HepG2 (cell line): ENCODE measurements around the gene PDZD7. TPM values are rescaled to one million over a fixed set of nuclear protein-coding genes. Genes with fewer than 3 reads are reported as not detected.

Source experiments
- ATAC-seq: fragments of 200-7000 bp; cut with Tn5 transposase; 3 replicates; pipeline ENCODE4 v1.9.1; 2020; ENCODE audit warnings: mild to moderate bottlenecking, moderate library complexity
- BruUV-seq: library from RNA; stranded (reverse); fragments of 400-500 nt; replicated peaks from 2 replicates; lab custom pipeline; 2021; lab: Mats Ljungman, UMichigan
- CTCF ChIA-PET: fragments of 300-600 bp; formaldehyde crosslinking; extraction: SDS; loops from one replicate; lab custom pipeline; 2021; ENCODE audit warnings: low total read pairs, inconsistent platforms, low intra/inter-chr PET ratio; lab: Yijun Ruan, JAX
- POLR2A ChIA-PET: fragments of 350-600 bp; sonication (Branson Sonifier 250); formaldehyde crosslinking; loops from one replicate; lab custom pipeline; 2020; ENCODE audit warnings: antibody characterized with exemption, inconsistent platforms; lab: Yijun Ruan, JAX
- DNase-seq: peaks from one replicate; pipeline ENCODE4 v3.0.0-alpha.2; 2015; ENCODE audit warnings: low spot score
- FAIRE-seq: peaks from 3 replicates; lab custom pipeline; 2011; peaks lifted over from hg19 to GRCh38; lab: Jason Lieb, UNC
- H2AFZ ChIP-seq: one replicate; pipeline ENCODE4 v1.6.1; 2011; ENCODE audit warnings: low read length, inconsistent platforms
- H3K27ac ChIP-seq: fragments of 300-600 bp; 3 replicates; pipeline ENCODE4 v1.8.0; 2011; ENCODE audit warnings: mixed run types, mild to moderate bottlenecking, mixed read lengths, low read length, inconsistent platforms; ENCODE audit not compliant: insufficient read depth; ENCODE audit errors: extremely low read length
- H3K27me3 ChIP-seq, 2 experiments: fragments of 200-600 bp in 1 of 2; 2 replicates in 1 of 2; 3 replicates in 1 of 2; pipeline versions ENCODE4 v1.6.0 to v1.8.0; 2011; ENCODE audit warnings: low read length in 2 of 2, mild to moderate bottlenecking in 2 of 2, moderate library complexity in 2 of 2, inconsistent platforms in 1 of 2; ENCODE audit not compliant: insufficient read depth in 2 of 2, control insufficient read depth in 1 of 2
- H3K36me3 ChIP-seq, 2 experiments: fragments of 200-600 bp in 1 of 2; replicated peaks in 1 of 2; 2 replicates in 1 of 2; 3 replicates in 1 of 2; pipeline versions ENCODE4 v1.5.1 to v1.8.0; 2011; ENCODE audit warnings: low read length in 2 of 2, inconsistent platforms in 1 of 2; ENCODE audit not compliant: insufficient read depth in 2 of 2, control insufficient read depth in 1 of 2
- H3K4me1 ChIP-seq: 2 replicates; pipeline ENCODE4 v1.5.1; 2012; ENCODE audit warnings: low read length, inconsistent platforms; ENCODE audit not compliant: insufficient read depth
- H3K4me2 ChIP-seq: 2 replicates; pipeline ENCODE4 v1.6.0; 2011; ENCODE audit warnings: low read depth, low read length, inconsistent platforms
- H3K4me3 ChIP-seq, 3 experiments: fragments of 200-600 bp in 1 of 3; sonication (generic), shearing (Covaris generic) in 1 of 3; replicated peaks in 1 of 3; 2 replicates each; pipeline ENCODE4 v1.5.1; 2011 to 2016; ENCODE audit warnings: low read length in 3 of 3, inconsistent platforms in 2 of 3, low read depth in 2 of 3, mild to moderate bottlenecking in 2 of 3, control low read depth in 1 of 3, mixed read lengths in 1 of 3; ENCODE audit not compliant: insufficient read depth in 1 of 3
- H3K79me2 ChIP-seq: one replicate; pipeline ENCODE4 v1.6.1; 2011; ENCODE audit warnings: low read length, inconsistent platforms; ENCODE audit not compliant: insufficient read depth
- H3K9ac ChIP-seq: 2 replicates; pipeline ENCODE4 v1.6.0; 2011; ENCODE audit warnings: mild to moderate bottlenecking, low read depth, low read length, inconsistent platforms; ENCODE audit not compliant: insufficient read depth
- H3K9me3 ChIP-seq: 2 replicates; pipeline ENCODE4 v1.5.1; 2012; ENCODE audit warnings: mild to moderate bottlenecking, low read length
- H4K20me1 ChIP-seq: 2 replicates; pipeline ENCODE4 v1.6.0; 2011; ENCODE audit warnings: inconsistent platforms, mild to moderate bottlenecking, low read length, moderate library complexity; ENCODE audit not compliant: insufficient read depth
- ETS1 ChIP-seq: sonication (generic); formaldehyde crosslinking; IDR thresholded peaks from 2 replicates; pipeline ENCODE4 v1.4.0; 2020; ENCODE audit warnings: missing genetic modification reagents
- KDM4B ChIP-seq: sonication (generic); formaldehyde crosslinking; IDR thresholded peaks from 2 replicates; pipeline ENCODE4 v1.4.0; 2020; ENCODE audit warnings: missing genetic modification reagents
- MAX ChIP-seq: IDR thresholded peaks from 2 replicates; pipeline ENCODE4 v1.6.1; 2012; ENCODE audit warnings: inconsistent platforms
- MTF1 ChIP-seq: sonication (generic); formaldehyde crosslinking; IDR thresholded peaks from 2 replicates; pipeline ENCODE4 v1.5.0; 2020; ENCODE audit warnings: missing genetic modification reagents
- NFE2 ChIP-seq: sonication (generic); formaldehyde crosslinking; IDR thresholded peaks from 2 replicates; pipeline ENCODE4 v1.4.0; 2020; ENCODE audit warnings: missing genetic modification reagents
- PAX8 ChIP-seq: sonication (generic); formaldehyde crosslinking; IDR thresholded peaks from 2 replicates; pipeline ENCODE4 v1.8.0; 2022; ENCODE audit warnings: mild to moderate bottlenecking, missing genetic modification reagents, borderline replicate concordance
- TP53 ChIP-seq: sonication (generic); formaldehyde crosslinking; conservative IDR thresholded peaks from 2 replicates; pipeline ENCODE4 v1.4.0; 2020; ENCODE audit warnings: missing genetic modification reagents
- ZC3H4 ChIP-seq: sonication (generic); formaldehyde crosslinking; IDR thresholded peaks from 2 replicates; pipeline ENCODE4 v1.4.0; 2020; ENCODE audit warnings: missing genetic modification reagents, borderline replicate concordance
- ZNF17 ChIP-seq: sonication (generic); formaldehyde crosslinking; IDR thresholded peaks from 2 replicates; pipeline ENCODE4 v1.5.0; 2020; ENCODE audit warnings: mild to moderate bottlenecking, missing genetic modification reagents
- ZNF296 ChIP-seq: sonication (generic); formaldehyde crosslinking; conservative IDR thresholded peaks from 2 replicates; pipeline ENCODE4 v1.5.0; 2020; ENCODE audit warnings: mild to moderate bottlenecking, missing genetic modification reagents
- ZNF816 ChIP-seq: sonication (generic); formaldehyde crosslinking; IDR thresholded peaks from 2 replicates; pipeline ENCODE4 v1.8.0; 2022; ENCODE audit warnings: missing genetic modification reagents, mild to moderate bottlenecking, borderline replicate concordance
- WGBS: methylation state at CpG from one replicate; pipeline ENCODE4 v1.1.6; 2017; ENCODE audit warnings: low lambda C conversion rate; 5-methylcytosine and 5-hydroxymethylcytosine counted together
- in situ Hi-C: cut with HindIII; loops from 2 replicates; pipeline ENCODE4 v1.10.0; 2017; ENCODE audit warnings: low pct_unique_long_range_greater_than_20kb; ENCODE audit not compliant: extremely low pct_ligation_motif_present
- intact Hi-C: fragments of 100-400 bp; cut with micrococcal nuclease; formaldehyde crosslinking; loops from one replicate; pipeline ENCODE4 v1.10.0; 2022; ENCODE audit not compliant: unreplicated experiment
- polyA plus RNA-seq, 8 experiments: library from polyadenylated mRNA; depleted of rRNA in 3 of 8; stranded (reverse) in 7 of 8; unstranded in 1 of 8; fragments of >200 nt; fragmentation: Illumina TruSeq in 4 of 8; extraction: Trizol in 4 of 8; gene quantifications; 2 replicates each; pipeline versions ENCODE4 v1.2.1 to v1.2.3, GENCODE V29; 2011 to 2016; ENCODE audit warnings: low read depth in 4 of 8, missing spikeins in 1 of 8, mixed read lengths in 1 of 8; ENCODE audit not compliant: insufficient read depth in 1 of 8
- total RNA-seq, 5 experiments: library from RNA; depleted of rRNA; stranded (reverse); fragments of >200 nt; fragmentation: Illumina TruSeq; extraction: Trizol; gene quantifications; 2 replicates each; pipeline ENCODE4 v1.2.3, GENCODE V29; 2016; ENCODE audit warnings: low read depth in 1 of 5
- TF ChIP-seq, protein P1 (sequence below): sonication (generic); formaldehyde crosslinking; IDR thresholded peaks from 2 replicates; pipeline ENCODE4 v1.5.0; 2020; ENCODE audit warnings: mild to moderate bottlenecking, low read depth, missing genetic modification reagents, borderline replicate concordance

Gene PDZD7
- total and polyA plus RNA-seq, 2 of the 13 experiments (the other 11 are each of a cell fraction or from before 2014, with no cell fraction given), result 0.58 to 0.73 TPM

GRCh38 chr10:101010329-101010728 is 20.6 kb downstream of the PDZD7 start:
- no peak overlapping the region for H3K9ac ChIP-seq
- no peak overlapping the region for H2AFZ ChIP-seq
- no peak for FAIRE-seq
- H3K4me3 ChIP-seq, result no peak overlapping the region
- 96% methylated on average over 11 of the region's 22 CpGs for WGBS
- ChIA-PET POLR2A (interaction anchor here (1.4 to 7.1 kb wide), 2 partner anchors 11 to 41 kb away, joined by 3 to 124 read pairs; partner anchors contain the start of genes LZTS2 and SEMA4G), CTCF (interaction anchor here (6.1 kb wide), 1 partner anchor 14 kb away, joined by 240 read pairs; the partner anchor contains the start of gene LZTS2)
- peaks cover 84% of the 10 kb centered on the region for H3K4me1 ChIP-seq
- no TSS peak for BruUV-seq
- H3K9me3 ChIP-seq, result no peaks in the 10 kb centered on the region
- H3K27ac ChIP-seq, result no peak overlapping the region
- no peaks in the 10 kb centered on the region for H3K27me3 ChIP-seq
- in situ Hi-C loops, result no loop called here
- no peaks in the 10 kb centered on the region for H3K79me2 ChIP-seq
- intact Hi-C loops, result loop anchor here (5.0 kb wide), 1 partner anchor 133 kb away; no protein-coding TSS in a partner anchor
- no peaks in the 10 kb centered on the region for H4K20me1 ChIP-seq
- TF ChIP-seq ZNF816 (no peak), PAX8 (CRISPR knock-in tag) (no peak), TP53 (CRISPR knock-in tag) (no peak), MTF1 (CRISPR knock-in tag) (no peak), NFE2 (CRISPR knock-in tag) (no peak), KDM4B (CRISPR knock-in tag) (no peak), ZNF296 (CRISPR knock-in tag) (no peak), ZNF17 (CRISPR knock-in tag) (no peak), ZC3H4 (CRISPR knock-in tag) (no peak), MAX (no peak), ETS1 (CRISPR knock-in tag) (no peak)
- TF ChIP-seq, protein P1, sequence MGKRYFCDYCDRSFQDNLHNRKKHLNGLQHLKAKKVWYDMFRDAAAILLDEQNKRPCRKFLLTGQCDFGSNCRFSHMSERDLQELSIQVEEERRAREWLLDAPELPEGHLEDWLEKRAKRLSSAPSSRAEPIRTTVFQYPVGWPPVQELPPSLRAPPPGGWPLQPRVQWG, result no peak
- ATAC-seq, result no peak
- H3K36me3 ChIP-seq, result peaks cover 8 to 17% of the 10 kb centered on the region in 2 experiments; a peak in 3 of 5 replicates
- no peak overlapping the region for H3K4me2 ChIP-seq
- DNase-seq, result no peak
